Measurements from ENCODE around the gene SDK1.

The SDK1 gene

GRCh38 chr7:4003503-4003902 is 702.5 kb downstream of the SDK1 start:
- no peak for DNase-seq

GRCh38 chr7:4006687-4007086 is 705.6 kb downstream of the SDK1 start:
- no peak for DNase-seq

GRCh38 chr7:4009211-4010060 is 708.4 kb downstream of the SDK1 start:
- no peak for DNase-seq

GRCh38 chr7:4010061-4010605 is 709.1 kb downstream of the SDK1 start:
- no peak for DNase-seq

DNA sequence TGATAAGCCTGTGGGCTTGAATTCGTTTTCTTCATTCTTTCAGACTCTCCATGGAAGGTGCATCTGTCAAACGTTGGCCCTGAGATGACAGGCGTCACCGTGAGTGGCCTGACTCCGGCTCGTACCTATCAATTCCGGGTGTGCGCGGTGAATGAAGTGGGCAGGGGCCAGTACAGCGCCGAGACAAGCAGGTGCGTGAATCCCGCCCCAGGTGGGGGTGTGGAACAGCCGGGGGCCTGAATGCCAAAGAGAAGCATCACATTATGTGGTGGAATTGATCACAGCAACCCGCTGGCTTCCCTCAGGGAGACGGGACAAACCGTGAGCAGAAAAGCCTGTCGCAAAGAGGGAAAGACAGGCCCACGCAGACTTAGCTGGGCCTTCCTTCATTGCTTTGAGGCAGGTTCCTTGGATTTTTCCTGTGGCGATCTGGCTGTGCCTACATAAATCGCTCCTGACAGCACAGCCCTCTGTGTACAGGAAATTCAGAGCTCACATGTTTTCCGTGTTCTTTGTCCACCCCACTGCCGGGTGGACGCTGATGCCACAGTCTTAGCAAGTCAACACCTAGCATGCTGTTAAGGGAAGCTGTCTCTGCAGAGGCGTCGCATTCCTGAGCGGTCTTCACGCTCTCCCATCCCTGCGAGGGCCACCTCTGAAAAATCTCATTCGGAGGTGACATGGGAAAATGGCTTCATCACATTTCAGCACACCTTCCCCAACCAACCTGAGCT is 710.0 kb downstream of the SDK1 start:
- no peak for DNase-seq

DNA sequence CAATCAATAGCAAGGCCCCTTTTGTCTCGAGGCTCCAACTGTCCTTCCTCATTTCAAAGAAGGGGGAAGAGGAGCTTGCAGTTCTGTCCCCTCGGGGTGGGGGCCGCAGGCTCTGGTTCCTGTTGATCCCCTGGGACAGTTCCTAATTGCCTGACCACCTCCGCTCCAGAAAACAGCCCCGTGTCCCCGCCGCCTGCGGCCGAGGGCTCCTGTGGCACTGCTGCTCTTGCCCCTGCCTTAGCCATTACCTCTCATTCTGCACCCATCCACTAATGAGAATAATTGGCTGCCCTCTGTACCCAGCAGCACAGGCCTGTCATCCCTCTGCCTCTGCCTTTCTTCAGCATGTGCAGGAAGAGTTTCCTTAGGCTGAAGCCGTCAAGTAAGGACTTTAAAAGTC is 712.7 kb downstream of the SDK1 start:
- no peak for DNase-seq

- no peak for DNase-seq
Measured at GRCh38 chr7:4014346-4015050, 713.4 kb downstream of the SDK1 start.

- DNase-seq: no peak
Measured at GRCh38 chr7:4015371-4015770, 714.3 kb downstream of the SDK1 start.

GRCh38 chr7:4015996-4016395 is 714.9 kb downstream of the SDK1 start:
- DNase-seq: no peak

DNA sequence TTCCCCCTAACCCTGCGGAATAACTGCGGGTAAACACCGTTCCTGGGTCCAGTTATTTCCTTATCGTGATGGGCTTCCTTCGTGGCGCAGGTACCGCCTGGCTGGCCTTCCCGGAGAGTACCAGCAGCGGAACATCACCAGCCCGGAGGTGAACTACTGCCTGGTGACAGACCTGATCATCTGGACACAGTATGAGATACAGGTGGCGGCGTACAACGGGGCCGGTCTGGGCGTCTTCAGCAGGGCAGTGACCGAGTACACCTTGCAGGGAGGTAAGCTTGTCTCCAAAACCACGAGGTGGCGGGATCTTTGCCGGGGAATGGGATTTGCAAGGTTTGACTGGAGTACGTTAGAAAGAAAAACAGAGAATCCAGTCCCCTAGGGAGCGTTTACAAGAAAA is 716.0 kb downstream of the SDK1 start:
- no peak for DNase-seq

- DNase-seq: no peak
Measured at GRCh38 chr7:4017785-4018184, 716.7 kb downstream of the SDK1 start.

DNA sequence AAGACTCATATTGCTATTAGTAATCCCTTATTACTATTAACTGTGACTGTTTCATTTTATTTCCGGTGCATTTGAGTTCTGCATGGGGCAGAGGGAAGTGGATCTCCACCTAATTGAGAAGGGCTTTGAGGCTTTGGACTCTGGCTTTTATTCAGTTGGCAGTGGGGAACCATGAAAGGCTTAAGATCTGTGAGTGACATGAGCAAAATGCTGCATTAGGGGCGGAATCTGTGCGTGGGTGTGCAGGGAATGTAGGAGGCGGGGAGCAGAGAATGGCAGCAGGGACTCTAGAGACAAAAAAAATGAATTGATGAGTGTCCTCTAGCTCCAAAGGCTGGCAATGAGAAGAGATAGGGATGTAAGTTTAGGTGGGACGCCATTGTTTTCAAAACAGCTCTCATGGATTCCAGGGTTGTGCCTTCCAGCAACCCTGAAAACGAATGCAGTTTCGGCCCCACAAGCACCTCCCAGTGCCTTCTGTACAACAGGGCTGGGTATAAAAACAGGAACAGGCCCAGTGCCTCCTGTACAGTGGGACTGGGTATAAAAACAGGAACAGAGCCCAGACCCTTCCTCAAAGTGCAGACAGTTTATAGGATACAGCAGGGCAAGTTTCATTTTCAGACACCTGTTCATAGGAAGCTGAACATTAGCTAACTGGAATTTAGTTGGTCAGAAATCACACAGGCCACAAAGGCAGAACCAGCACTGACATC is 717.7 kb downstream of the SDK1 start:
- DNase-seq: no peak

DNA sequence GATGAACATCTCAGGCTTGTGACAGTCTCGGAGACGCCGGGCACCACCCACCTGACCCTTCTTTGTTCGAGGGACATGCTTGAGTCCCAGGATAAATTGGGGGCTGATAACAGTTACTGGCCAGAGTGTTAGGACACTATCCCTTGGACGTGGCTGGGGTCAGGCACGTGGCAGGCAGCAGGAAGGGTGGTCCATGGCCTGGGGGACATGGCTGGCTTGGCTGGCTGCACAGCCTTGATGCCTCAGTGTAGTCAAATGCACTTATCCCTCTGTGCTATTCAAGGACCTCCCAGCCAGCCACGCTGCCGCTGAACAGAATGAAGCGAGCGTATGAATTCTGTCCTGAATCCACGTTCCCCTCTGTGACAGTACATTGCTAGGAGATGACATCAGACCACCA is 719.0 kb downstream of the SDK1 start:
- no peak for DNase-seq

GRCh38 chr7:4021413-4021812 is 720.4 kb downstream of the SDK1 start:
- DNase-seq: no peak

DNA sequence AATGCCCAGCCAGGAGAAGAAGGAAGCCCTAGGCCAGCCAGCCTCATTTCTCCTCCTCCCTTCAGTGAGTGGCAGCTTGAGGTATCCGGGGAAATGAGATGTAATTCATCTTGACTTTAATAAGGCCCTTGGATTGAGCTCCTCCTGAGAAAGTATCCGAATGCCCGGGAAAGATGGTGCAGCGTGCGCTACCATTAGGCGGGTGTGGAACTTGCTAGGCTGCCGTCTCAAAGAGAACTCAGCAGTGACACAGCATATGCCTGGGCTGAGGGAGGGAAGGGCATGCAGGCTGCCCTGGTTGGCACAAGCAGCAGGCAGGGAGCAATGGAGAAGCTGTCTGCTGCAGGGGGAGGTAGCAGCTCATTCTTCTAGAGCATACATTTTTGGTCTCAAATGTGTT is 721.2 kb downstream of the SDK1 start:
- no peak for DNase-seq

- DNase-seq: no peak
Measured at GRCh38 chr7:4023502-4023901, 722.5 kb downstream of the SDK1 start.

DNA sequence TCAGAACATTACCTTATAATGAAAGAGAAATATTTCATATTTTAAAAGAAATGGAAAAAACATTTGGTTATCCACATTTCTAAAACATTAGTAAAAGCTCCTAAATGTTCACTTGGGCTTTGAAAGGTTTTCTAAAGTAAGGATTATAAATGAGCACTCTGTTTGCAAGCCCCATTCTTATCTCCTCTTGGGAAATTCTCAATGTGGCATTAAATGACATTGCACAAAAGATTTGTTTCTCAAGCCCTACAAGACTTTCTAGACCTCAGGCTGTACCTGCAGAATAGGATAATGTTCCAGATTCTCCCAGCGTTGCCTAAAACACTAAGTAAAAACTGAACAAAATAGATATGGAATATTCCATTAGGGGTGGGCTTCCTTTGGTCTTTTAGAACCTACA is 723.1 kb downstream of the SDK1 start:
- no peak for DNase-seq

DNA sequence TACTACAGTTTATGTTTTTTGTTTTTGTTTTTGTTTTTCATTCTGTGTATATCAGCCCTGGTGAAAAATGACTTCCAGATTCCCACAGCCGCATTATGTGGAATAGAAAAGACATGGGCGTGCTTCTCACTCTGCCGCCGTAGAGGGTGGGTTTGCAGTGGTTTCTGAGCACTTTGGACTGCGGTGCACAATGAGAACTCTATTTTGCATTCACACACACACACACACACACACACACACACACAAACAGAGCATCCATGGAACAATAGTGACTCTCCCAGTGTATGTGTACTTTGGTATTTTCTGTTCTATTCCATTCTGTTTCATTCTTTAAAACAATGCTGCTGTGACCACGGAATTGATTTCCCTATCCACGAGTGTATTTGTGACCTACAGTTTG is 723.8 kb downstream of the SDK1 start:
- no peak for DNase-seq

DNA sequence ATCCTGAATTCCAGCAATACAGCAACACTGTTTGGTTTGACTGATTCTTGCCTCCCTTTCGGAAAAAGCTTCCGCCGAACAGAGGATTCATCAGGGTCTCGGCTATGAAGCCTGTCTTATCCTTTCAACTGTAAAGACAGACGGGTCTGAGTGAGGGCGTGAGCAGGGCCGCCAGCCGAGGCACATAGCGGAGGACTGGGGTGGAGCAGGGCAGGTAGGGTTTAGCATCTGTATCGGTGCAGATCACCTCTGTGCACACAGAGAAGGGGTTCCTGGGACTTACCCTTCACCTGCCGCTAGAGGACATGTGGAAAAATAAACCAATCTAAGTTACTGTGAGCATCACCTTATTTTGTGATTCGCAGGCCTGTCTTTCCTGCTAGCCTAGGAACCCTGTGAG is 724.2 kb downstream of the SDK1 start:
- DNase-seq: no peak

GRCh38 chr7:4025694-4026615 is 724.9 kb downstream of the SDK1 start:
- no peak for DNase-seq

DNA sequence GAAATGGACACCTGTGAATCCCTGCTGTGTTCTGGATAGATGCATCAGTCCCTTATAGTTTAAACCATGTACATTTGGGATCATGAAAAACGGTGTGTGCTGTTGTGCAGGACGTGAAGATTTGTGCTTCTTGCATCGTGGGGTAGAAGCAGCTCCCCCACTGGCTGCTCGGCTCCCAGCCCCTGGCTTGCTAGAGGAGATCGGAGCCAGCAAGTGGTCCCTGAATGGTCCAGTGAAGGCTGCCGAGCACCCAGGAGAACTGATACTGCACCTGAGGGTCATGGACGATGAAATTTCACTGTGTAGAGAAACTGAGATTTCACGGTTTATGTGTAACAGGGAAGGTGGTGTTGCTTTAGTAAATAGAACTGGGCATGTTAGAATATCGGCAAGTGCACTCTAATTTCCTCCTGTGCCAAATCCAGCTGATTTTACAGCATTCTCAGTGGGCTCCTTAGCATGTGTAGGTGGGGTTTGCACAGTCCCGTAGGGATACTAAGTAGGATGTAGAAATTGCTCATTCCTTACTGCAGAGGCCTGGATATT is 726.0 kb downstream of the SDK1 start:
- no peak for DNase-seq
